Activated T-helper 2 cell treated with anti-CD3 and anti-CD28 coated beads, Interferon-gamma antibody, Interleukin-2, Interleukin-4, amounts not matched to agents 10 μg/mL and 5 μg/mL and 100 μg/mL, durations not matched to agents 14 hours and 24 hours and 36 hours (primary cell): ENCODE results near the gene POMT2. TPM values are rescaled to one million over a fixed set of nuclear protein-coding genes. Genes with fewer than 3 reads are reported as not detected.

Experiments used
- DNase-seq: peaks from one replicate; pipeline ENCODE4 v3.0.0; 2021; ENCODE audit warnings: low spot score
- H3K27ac Mint-ChIP-seq: one replicate; pipeline ENCODE4 v1.8.0; 2021; ENCODE audit warnings: mixed read lengths
- H3K27me3 Mint-ChIP-seq: one replicate; pipeline ENCODE4 v1.8.0; 2021; ENCODE audit warnings: low read depth, mixed read lengths
- H3K36me3 Mint-ChIP-seq: one replicate; pipeline ENCODE4 v1.8.0; 2021; ENCODE audit warnings: low read depth, mixed read lengths
- H3K4me1 Mint-ChIP-seq: one replicate; pipeline ENCODE4 v1.8.0; 2021; ENCODE audit warnings: low read depth, mixed read lengths
- H3K4me3 Mint-ChIP-seq: one replicate; pipeline ENCODE4 v1.8.0; 2021; ENCODE audit warnings: low read depth, mild to moderate bottlenecking, moderate library complexity, mixed read lengths
- H3K9me3 Mint-ChIP-seq: one replicate; pipeline ENCODE4 v1.8.0; 2021; ENCODE audit warnings: mixed read lengths
- intact Hi-C: fragments of 100-400 bp; cut with micrococcal nuclease; formaldehyde crosslinking; loops from one replicate; pipeline ENCODE4 v1.15.1; 2023
- total RNA-seq: library from RNA; stranded (reverse); gene quantifications from 2 replicates; pipeline ENCODE4 v1.2.3, GENCODE V29; 2022

The POMT2 gene
- total RNA-seq, 1 donor from 2014 or later, result 27.7 TPM

GRCh38 chr14:77268989-77269600, 51.6 kb downstream of the POMT2 start:
- no peak overlapping the region for H3K27ac Mint-ChIP-seq
- intact Hi-C loops, result no loop called here
- H3K4me1 Mint-ChIP-seq, result no peaks in the 10 kb centered on the region
- no peaks in the 10 kb centered on the region for H3K36me3 Mint-ChIP-seq
- DNase-seq, result no peak
- no peak overlapping the region for H3K4me3 Mint-ChIP-seq
- no peaks in the 10 kb centered on the region for H3K9me3 Mint-ChIP-seq
- peaks cover 39% of the 10 kb centered on the region for H3K27me3 Mint-ChIP-seq

GRCh38 chr14:77267937-77268699, 52.6 kb downstream of the POMT2 start:
- Mint-ChIP-seq H3K4me1 (no peaks in the 10 kb centered on the region), H3K27me3 (peaks cover 43% of the 10 kb centered on the region), H3K9me3 (no peaks in the 10 kb centered on the region), H3K27ac (no peak overlapping the region), H3K4me3 (no peak overlapping the region), H3K36me3 (no peaks in the 10 kb centered on the region)
- DNase-seq, result no peak
- intact Hi-C loops, result no loop called here

- no peak for DNase-seq
- H3K27ac Mint-ChIP-seq, result no peak overlapping the region
- H3K9me3 Mint-ChIP-seq, result no peaks in the 10 kb centered on the region
- intact Hi-C loops, result no loop called here
- H3K36me3 Mint-ChIP-seq, result no peaks in the 10 kb centered on the region
- H3K4me1 Mint-ChIP-seq, result no peaks in the 10 kb centered on the region
- peaks cover 35% of the 10 kb centered on the region for H3K27me3 Mint-ChIP-seq
- H3K4me3 Mint-ChIP-seq, result no peak overlapping the region
Measured at GRCh38 chr14:77266336-77266735, 54.3 kb downstream of the POMT2 start.

GRCh38 chr14:77265561-77266335, 54.9 kb downstream of the POMT2 start:
- intact Hi-C loops, result no loop called here
- Mint-ChIP-seq H3K4me3 (no peak overlapping the region), H3K27ac (no peak overlapping the region), H3K36me3 (no peaks in the 10 kb centered on the region), H3K27me3 (peaks cover 34% of the 10 kb centered on the region), H3K9me3 (no peaks in the 10 kb centered on the region), H3K4me1 (no peaks in the 10 kb centered on the region)
- DNase-seq, result no peak

- Mint-ChIP-seq H3K4me1 (no peaks in the 10 kb centered on the region), H3K4me3 (no peak overlapping the region), H3K27me3 (peaks cover 32% of the 10 kb centered on the region), H3K27ac (no peak overlapping the region), H3K9me3 (no peaks in the 10 kb centered on the region), H3K36me3 (no peaks in the 10 kb centered on the region)
- intact Hi-C loops, result no loop called here
- DNase-seq, result no peak
Measured at GRCh38 chr14:77265187-77265515, 55.5 kb downstream of the POMT2 start.

- no peak overlapping the region for H3K27ac Mint-ChIP-seq
- no peaks in the 10 kb centered on the region for H3K36me3 Mint-ChIP-seq
- no peak for DNase-seq
- H3K4me3 Mint-ChIP-seq, result no peak overlapping the region
- H3K4me1 Mint-ChIP-seq, result no peaks in the 10 kb centered on the region
- peaks cover 27% of the 10 kb centered on the region for H3K27me3 Mint-ChIP-seq
- intact Hi-C loops, result no loop called here
- H3K9me3 Mint-ChIP-seq, result no peaks in the 10 kb centered on the region
Measured at GRCh38 chr14:77264466-77265186, 56.1 kb downstream of the POMT2 start.

GRCh38 chr14:77260631-77261030, 60.1 kb downstream of the POMT2 start:
- Mint-ChIP-seq H3K4me1 (no peaks in the 10 kb centered on the region), H3K36me3 (no peaks in the 10 kb centered on the region), H3K4me3 (no peak overlapping the region), H3K27ac (no peak overlapping the region), H3K27me3 (peaks cover 12% of the 10 kb centered on the region), H3K9me3 (no peaks in the 10 kb centered on the region)
- intact Hi-C loops, result no loop called here
- DNase-seq, result no peak

- DNase-seq, result no peak
- Mint-ChIP-seq H3K9me3 (no peaks in the 10 kb centered on the region), H3K36me3 (no peaks in the 10 kb centered on the region), H3K4me3 (no peak overlapping the region), H3K27me3 (peaks cover 12% of the 10 kb centered on the region), H3K27ac (no peak overlapping the region), H3K4me1 (no peaks in the 10 kb centered on the region)
- intact Hi-C loops, result no loop called here
Measured at GRCh38 chr14:77260199-77260598, 60.5 kb downstream of the POMT2 start.

GRCh38 chr14:77259025-77259715, 61.5 kb downstream of the POMT2 start:
- Mint-ChIP-seq H3K36me3 (no peaks in the 10 kb centered on the region), H3K27ac (no peak overlapping the region), H3K9me3 (no peaks in the 10 kb centered on the region), H3K4me3 (no peak overlapping the region), H3K4me1 (no peaks in the 10 kb centered on the region), H3K27me3 (peaks cover 12% of the 10 kb centered on the region)
- intact Hi-C loops, result no loop called here
- no peak for DNase-seq

- H3K9me3 Mint-ChIP-seq, result no peaks in the 10 kb centered on the region
- no peak overlapping the region for H3K27ac Mint-ChIP-seq
- no peak for DNase-seq
- H3K4me1 Mint-ChIP-seq, result no peaks in the 10 kb centered on the region
- H3K4me3 Mint-ChIP-seq, result no peak overlapping the region
- intact Hi-C loops, result no loop called here
- H3K36me3 Mint-ChIP-seq, result no peaks in the 10 kb centered on the region
- peaks cover 11% of the 10 kb centered on the region for H3K27me3 Mint-ChIP-seq
Measured at GRCh38 chr14:77258566-77258965, 62.1 kb downstream of the POMT2 start.

GRCh38 chr14:77257700-77258099, 63.0 kb downstream of the POMT2 start:
- Mint-ChIP-seq H3K4me3 (no peak overlapping the region), H3K27ac (no peak overlapping the region), H3K27me3 (peaks cover 5% of the 10 kb centered on the region), H3K36me3 (no peaks in the 10 kb centered on the region), H3K4me1 (no peaks in the 10 kb centered on the region), H3K9me3 (no peaks in the 10 kb centered on the region)
- DNase-seq, result no peak
- intact Hi-C loops, result no loop called here

- Mint-ChIP-seq H3K9me3 (no peaks in the 10 kb centered on the region), H3K4me1 (no peaks in the 10 kb centered on the region), H3K27me3 (peaks cover 3% of the 10 kb centered on the region), H3K27ac (no peak overlapping the region), H3K36me3 (no peaks in the 10 kb centered on the region), H3K4me3 (no peak overlapping the region)
- DNase-seq, result no peak
- intact Hi-C loops, result no loop called here
Measured at GRCh38 chr14:77256694-77257093, 64.0 kb downstream of the POMT2 start.
